ENCODE results near the gene FUBP1. TPM values are rescaled to one million over a fixed set of nuclear protein-coding genes. Genes with fewer than 3 reads are reported as not detected.

Gene FUBP1
- total and polyA plus RNA-seq, 2 donors (not counting 1 experiment from before 2014, with no cell fraction given) = 95.8 to 249 TPM

Small RNAs within 50 kb of the gene (small RNA-seq; reads per million reads assigned to genes)
- 5.9 reads per million, percentile 73 among the genes with 10 or more reads in this experiment for gene AC103591.3 (ENCODE audit: insufficient read length, low read depth, low replicate concordance)

Other genes starting within 250 kb of the FUBP1 start
- 83.4 and 95.6 TPM in 2 replicates for gene USP33, start 219.2 kb downstream of the FUBP1 start, total RNA-seq
- 24.8 and 39.6 TPM in 2 replicates for gene USP33, start 219.2 kb downstream of the FUBP1 start, polyA plus RNA-seq
- gene MIGA1, start 199.4 kb downstream of the FUBP1 start, total RNA-seq = 18.0 and 20.9 TPM in 2 replicates
- gene MIGA1, start 199.4 kb downstream of the FUBP1 start, polyA plus RNA-seq = 5.0 and 6.1 TPM in 2 replicates
- gene NEXN, start 90.4 kb downstream of the FUBP1 start, total RNA-seq = 0.39 and 0.81 TPM in 2 replicates
- 0.07 and 0.09 TPM in 2 replicates for gene NEXN, start 90.4 kb downstream of the FUBP1 start, polyA plus RNA-seq
- 16.2 and 17.0 TPM in 2 replicates for gene DNAJB4, start 25.9 kb upstream of the FUBP1 start, total RNA-seq
- 3.6 and 6.1 TPM in 2 replicates for gene DNAJB4, start 25.9 kb upstream of the FUBP1 start, polyA plus RNA-seq
- not detected in 2 replicates for gene GIPC2, start 66.9 kb upstream of the FUBP1 start, total RNA-seq
- gene GIPC2, start 66.9 kb upstream of the FUBP1 start, polyA plus RNA-seq = not detected in 2 replicates